ENCODE measurements around the gene TOX2.

TOX2 gene

DNA sequence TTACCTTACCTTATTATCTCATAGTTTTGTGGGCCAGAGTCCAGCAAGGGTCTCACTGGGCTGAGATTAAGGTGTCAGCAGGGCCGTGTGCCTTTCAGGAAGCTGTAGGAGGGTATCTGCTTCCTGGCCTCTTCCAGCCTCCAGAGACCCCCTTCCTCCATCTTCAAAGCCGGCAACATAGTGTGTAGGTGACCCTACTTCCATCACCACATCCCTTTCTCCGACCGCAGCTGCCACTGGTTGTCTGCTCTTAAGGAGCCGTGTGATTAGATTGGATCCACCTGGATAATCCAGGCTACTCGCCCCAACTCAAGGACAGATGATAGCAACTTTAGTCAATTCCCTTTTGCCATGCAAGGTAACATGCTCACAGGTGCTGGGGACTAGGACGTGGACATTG lies 181.2 kb downstream of the TOX2 start:
- no peak for DNase-seq

DNA sequence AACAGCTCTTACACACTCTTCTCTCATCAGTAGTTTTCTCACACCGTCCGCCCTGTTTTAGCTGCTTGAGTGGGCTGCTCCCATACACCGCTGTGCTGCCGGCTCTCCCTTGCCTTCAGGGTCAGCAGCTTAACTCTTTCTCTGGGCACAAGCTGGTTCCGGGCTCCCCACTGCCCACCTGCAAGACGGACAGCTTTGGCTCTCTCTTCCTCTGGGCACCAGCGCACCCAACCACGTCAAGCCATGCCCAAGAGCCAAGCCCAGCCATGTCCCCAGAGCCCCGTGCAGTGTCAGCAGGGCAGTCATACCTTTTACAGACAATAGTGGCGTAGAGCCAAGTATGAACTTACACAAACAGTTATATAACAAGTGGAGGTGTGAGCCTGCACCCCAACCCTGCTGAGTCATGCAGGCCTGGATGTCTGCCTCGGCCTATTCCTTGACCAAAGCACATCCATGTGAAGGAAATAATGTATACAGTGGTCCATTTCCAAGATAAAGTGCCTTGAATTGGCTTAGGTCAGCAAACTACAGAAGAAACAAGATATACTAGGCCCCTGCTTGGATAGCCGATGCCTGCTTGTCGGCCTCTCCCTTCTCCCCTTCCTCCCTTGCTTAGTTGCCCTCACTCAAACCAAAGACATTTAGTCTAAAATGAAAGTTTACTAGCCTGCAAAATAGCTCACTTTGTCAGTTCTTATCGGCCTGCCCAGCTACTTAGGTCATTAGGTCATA lies 183.0 kb downstream of the TOX2 start:
- DNase-seq: no peak

DNA sequence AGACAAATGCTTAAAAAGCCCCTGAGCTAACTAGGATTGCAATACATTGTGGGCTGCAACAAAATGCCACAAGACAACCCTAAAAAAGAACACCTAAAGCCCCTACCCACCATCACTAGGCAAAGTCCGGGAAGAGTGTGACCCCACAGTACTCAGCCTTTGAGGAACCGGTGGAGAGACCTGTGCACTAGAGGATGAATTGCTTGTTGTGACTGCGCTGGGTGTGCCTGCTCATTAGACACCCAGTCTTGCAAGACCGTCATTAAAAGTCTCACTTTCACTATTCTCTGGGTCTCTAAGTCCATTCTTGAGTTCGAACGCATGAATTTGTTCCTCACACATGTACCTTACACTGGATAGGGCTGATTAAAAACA lies 183.6 kb downstream of the TOX2 start:
- DNase-seq: no peak

DNA sequence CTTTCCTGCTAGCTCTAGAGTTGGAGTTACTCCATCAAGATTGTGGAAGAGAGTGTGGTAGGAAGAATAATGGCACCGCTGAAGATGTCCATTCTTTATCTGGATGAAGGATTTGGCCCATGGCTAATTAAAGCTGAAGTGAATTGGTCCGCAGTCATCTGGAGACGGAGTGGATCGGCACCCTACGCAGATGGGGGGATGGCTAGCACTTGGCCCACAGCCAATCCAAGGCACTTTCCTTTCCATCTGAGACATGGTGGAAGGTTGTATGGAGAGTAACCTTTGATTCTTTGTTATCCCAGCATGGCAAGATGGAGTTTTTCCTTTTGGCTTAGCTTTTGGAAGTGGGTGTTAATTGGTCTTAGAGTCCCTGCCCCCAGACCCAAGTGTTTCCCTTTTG lies 184.0 kb downstream of the TOX2 start:
- DNase-seq: no peak

DNA sequence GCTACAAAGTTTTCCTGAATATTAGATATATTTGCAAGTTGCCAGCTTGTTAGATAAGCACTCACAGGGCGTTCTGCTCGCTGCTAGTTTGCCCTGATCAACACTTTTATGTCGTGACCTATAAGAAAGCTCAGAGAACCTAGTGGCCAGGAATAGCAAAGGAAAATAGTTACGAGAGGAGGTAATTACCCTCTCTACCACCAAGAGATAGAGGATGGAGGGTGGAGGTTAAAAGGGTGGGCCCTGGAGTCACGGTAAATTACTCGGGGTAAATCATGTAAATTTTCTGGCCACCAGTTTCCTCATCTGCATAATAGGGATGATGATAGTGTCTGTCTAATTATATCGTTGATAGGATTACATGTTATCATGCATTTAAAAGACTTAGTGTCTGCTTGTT lies 185.2 kb downstream of the TOX2 start:
- no peak for DNase-seq

DNA sequence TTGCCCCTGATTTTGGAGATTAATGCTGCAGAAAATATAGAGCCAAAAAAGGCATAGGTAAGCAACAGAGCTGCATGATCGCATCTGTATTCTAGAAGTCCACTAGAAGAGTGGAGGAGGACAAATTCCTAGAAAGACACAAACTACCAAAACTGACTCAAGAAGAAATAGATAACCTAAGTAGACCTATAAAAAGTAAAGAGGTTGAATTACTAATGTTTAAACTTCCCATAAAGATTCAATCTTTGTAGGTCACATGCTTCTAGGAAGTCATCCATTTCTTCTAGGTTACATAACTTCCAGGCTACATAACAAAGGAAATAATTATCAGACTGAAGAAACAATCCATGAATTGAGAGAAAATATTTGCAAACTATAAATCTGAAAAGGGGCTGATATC lies 187.9 kb downstream of the TOX2 start:
- no peak for DNase-seq

DNA sequence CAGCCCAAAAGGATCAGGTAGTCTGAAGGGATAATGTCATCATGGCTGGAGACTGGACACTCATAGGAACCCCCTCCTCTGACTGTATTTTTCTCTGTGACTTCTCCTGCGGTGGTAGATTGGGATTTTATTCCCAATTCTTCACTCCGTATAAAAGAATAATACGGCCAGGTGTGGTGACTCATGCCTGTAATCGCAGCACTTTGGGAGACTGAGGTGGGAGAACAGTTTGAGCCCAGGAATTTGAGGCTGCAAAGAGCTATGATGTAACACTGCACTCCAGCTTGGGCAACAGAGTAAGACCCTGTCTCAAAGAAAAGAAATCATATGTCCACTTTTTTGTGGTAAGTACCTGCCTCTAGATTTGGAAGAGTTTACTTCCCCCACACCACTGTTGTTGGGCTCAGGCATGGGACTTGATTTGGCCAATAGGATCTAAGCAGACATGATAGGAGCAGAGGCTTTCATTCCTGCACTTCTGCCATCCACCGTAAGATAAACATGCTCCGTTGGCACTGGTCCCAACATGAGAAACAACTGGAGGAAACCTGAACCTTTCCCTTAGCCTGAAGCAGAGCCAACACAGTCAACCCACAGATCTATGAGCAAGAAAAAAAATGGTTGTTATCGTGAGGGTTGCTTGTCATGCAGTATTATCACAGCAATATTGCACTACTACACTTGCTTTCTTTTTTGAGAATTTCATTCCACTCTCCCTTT lies 190.3 kb downstream of the TOX2 start:
- no peak for DNase-seq

DNA sequence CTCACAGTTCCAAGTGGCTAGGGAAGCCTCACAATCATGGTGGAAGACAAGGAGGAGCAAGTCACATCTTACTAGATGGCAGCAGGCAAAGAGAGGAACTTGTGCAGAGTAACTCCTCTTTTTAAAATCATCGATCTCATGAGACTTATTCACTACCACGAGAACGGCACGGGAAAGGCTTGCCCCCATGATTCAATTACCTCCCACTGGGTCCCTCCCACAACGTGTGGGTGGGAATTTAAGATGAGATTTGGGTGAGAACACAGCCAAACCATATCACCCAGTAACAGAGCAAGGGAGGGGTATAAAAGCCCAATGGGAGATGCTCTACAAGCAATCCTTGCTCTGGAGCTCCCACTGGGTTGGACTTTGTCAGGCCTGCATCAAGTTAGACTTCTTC lies 192.0 kb downstream of the TOX2 start:
- DNase-seq: no peak

DNA sequence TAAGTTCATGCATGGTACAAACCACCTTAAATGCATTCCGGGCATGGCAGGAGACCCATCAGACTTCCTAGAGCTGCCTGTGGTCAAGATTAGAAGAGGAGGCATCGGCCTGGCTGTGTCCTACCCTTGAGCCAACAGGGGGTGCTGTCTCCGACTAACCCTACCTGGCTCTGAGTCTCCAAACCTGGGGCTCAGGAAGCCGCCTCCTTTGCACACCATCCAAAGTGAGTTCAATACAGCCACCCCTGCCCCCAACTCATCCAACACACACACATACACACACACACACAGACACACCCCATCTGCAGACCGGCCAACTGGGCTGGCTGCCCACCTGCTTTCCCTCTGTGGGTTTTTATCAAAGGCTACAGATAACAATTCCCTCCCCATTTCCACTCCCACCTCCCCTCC lies 195.3 kb downstream of the TOX2 start:
- no peak for DNase-seq

DNA sequence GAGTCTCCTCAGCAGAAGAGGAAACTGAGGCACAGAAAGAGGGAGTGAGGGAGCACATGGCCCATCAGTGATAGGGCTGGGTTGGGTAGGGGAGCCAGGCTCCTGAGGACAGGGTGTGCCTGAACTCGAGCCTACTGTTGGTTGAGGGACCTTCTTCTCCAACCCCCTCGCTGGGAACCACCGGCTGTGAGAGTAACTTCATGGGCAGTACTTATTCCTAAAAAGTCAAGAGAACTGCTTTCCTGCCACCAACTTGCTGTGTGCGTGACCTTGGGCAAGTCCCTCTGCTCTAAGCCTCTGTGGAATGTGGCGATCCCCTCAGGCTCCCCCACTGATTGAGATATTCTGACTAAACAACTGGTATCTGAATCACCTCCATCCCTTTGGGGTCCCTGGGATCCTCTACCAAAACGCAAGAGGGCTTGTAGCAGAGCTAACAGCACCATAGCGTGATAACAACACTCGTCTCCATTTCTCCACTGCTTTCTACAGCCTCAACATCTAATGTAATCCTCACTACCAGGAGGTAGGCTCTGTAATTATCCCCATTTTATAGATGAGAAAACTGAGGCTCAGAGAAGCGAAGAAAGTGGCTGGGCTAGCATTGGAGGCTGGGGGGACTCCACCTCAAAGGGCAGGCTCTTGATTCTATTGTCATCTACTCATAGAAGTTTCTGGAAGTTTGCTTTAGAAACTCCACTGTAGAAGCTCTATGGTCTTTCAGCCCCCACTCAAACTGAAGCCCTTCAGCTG lies 196.3 kb downstream of the TOX2 start:
- DNase-seq: no peak

DNA sequence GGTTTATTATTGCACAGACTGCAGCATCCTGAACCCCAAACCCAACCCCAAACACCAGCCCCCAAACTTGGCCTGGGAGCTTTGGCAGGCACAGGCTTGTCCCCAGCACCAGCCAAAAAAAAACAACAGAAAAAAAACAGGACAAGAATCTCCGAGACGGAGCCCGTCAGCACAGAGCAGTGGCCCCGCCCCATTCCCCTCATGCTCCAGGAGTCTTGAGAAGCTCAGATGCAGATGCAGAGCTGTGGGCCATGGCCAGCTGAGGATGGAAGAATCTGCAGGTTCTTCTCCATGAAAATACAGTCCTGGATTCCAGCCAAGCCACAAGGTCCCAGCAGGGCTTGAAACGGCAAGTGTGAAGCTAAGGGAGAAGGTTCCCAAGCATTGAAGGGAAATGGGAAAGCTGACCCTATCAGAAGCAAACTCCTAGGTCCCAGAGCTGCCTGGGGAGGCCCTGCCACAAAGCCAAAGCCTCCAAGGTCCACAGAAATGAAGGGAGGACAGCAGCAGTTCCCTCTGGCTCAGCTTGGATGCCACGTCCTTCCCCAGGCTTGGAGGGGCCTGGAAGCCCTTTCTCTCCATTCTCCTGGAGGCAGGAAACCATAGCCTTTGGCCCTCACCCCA lies 197.2 kb downstream of the TOX2 start:
- no peak for DNase-seq

DNA sequence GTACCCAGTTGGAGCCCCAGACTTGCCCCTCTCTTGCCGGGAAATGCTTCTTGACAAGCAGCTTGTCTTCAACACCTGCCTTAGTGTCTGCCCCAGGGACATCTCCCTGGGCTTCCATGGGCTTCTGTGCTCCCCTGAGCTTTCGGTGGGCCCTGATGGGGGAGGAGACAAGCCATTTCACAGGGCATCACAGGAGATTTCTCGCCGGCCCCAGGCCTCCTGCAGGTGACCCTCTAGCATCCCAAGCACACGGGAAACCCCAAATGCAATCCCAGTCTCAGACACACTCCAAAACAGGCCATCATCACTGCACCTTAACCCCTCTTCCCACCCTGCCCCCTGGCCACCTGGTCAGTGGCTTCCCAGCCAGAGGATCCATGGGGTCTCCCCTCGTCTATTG lies 197.8 kb downstream of the TOX2 start:
- no peak for DNase-seq

DNA sequence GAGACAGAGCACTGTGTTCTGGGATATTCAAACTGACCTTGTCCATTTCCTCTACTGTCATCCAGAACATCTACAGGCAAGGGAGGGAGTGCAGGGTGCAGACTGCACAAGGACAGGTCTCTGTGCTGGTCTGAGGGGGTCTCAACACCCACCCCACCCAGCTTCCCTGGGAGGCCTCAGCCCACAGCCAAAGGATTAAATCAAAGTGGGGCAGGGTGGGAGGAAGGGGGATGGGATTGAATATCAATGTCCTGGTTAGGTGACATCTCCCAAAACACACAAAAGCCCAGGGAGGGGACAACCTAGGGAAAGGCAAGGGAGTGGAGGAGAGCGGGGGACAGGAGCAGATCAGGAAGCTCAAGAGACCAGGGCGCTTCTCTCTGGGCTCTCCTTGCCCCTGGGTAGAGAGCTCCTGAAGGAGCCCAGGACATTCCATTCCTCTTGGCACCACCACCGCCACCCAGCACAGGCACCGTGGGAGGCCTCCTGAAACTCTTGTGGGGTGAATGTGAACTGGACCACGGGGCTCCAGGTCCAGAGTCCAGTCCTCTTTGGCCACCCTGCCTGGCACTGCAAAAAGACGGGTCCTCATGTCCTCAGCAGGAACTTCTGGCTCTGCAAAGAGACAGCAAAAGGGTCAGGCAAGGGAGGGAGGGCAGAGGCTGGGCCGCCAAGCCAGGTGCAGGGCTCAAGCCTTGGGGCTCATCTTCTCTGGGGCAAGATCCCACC lies 198.4 kb downstream of the TOX2 start:
- no peak for DNase-seq

DNA sequence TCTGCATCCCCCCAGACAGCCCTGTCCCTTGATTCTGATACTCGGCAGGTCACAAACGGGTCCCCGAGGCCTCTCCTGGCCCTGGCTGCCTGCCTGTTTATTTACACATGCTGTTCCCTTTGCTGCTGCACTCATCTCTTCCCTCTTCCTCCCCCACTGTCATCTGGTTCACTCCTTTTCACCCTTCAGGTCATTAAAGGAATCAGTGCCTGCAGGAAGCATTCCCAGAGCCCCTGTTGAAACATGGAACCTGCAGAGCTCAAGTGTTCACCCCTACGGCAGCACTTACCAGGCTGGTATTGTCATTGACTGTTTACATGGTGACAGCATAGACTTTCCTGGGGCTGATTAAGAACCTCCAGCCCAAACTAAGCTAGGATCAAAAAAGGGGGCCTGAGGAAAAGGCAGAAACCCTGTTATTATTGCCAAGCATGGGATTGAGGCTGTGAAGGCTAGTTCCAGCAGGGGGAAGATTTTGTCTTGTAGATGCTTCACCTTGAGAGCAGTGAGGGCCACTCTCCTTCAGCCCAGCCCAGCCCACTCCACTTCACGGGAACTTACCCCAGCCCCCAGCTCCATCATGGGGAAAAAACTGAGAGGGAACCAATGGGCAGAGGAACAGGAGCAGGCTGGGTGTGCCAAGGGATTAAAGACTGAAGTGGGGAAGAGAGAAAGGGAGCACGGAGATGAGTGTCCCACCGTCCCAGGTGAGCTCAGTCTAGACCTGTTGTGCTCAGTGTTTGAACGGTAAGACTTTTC lies 199.1 kb downstream of the TOX2 start:
- no peak for DNase-seq

DNA sequence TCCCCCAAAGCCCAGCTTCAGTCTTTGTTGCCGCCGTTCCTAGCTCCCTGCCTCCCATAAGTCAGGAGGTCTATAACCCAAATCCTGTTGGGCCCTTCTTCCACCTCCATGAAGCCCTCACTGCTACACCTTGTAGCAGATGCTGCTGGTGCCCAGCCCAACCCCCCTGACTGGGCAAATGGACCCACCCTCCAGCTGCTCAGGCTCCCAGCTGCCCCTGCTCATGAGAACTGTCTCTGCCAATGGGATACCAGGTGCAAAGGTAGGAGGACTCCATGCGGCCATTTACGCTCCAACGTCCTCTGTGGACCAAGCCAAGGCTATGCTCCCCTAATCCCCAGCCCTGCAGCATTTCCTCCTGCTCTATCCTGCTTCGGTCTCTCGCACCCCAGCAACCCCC lies 200.5 kb downstream of the TOX2 start:
- no peak for DNase-seq

DNA sequence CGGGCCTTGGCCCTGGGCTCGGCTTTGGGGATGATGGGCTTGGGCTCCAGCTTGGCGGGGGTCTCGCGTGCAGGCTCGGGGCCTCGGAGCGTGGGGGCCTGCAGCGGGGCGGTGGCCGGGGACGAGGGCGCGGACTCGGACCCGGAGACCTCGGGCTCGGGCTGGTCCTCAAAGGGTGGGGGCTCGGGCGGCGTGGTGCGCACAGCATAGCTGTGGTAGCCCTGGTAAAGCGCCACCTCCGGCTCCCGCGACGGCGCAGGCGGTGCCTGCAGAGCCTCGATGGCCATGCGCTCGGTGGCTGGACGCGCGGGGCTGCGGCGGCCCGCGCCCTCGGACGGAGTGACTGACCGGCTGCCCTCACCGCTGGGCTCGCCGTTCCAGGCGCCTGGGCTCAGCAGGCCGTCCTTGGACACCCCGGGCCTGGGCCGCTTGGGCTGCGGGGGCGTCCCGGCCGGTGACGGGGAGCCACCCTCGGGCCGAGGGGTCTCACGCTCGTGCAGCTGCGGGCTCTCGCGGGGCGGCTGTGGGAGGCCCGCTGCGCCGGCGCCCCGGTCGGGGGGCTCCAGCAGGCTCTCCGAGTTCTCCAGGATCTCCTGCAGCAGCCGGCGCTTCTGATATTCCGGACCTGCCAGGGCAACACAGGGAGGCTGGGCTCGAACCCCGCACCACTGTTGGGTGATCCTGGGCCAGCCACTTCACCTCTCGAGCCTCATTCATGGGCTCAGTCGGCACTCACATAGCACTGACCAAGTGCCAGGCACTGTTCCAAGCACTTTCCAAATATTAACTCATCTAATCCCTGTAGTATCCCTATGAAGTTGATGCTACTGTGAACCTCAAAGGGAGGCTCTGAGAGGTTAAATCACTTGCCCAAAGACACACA lies 201.4 kb downstream of the TOX2 start:
- no peak for DNase-seq

DNA sequence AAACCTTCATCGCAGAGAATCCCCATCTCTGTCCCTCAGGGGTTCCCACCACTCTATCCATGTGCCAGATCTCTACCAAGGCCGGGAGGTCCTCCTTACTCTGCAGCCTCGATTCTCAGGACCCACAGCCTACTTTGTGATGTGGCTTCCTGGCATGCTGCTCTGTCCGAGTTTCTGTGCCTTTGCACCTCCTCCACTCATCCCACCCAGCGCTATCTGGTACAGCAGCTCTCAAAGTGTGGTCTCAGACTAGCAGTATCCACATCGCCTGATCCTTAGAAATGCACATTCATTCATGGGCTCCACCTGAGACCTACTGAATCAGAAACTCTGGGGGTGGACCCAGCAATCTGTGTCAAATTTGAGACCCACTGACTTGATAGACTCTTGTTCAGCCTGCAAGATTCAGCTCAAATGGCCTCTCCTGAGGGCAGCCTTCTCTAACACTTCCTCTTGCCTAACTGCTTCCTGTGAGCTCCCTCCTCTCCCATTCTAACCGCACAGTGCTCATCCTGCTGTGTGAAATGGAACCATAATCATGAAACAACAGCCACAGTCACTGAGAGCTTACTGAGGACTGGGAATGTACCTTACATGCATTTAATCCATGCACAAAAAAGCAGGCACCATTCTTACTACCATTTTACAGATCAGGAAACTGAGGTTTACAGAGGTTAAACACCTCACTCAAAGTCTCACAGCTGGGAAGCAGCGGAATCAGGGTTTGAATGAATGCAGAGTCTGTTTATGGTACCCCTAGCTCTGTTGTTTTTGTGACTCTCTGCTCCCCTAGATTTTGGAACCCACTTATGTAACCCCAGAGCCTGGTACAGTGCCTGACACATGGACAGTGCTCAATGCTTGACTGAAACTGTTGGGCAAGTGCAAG lies 202.9 kb downstream of the TOX2 start:
- DNase-seq: no peak

All from anterior cingulate cortex (tissue), 58 donors.